NCI-H2029 (cell line): ENCODE results near the gene SORL1.
"Not testable (repeated sequence)": the region's sequence is repeated elsewhere in the genome, so short reads cannot be mapped to it uniquely, and the experiment has no call there.

Experiments used
- DNase-seq: peaks from one replicate; lab custom pipeline; 2025; lab: John Stamatoyannopoulos, UW

The SORL1 gene

GRCh38 chr11:121626980-121627379, 174.9 kb downstream of the SORL1 start:
- no peak for DNase-seq

GRCh38 chr11:121630041-121630440, 177.9 kb downstream of the SORL1 start:
- DNase-seq = no peak

GRCh38 chr11:121631456-121631855, 179.3 kb downstream of the SORL1 start:
- DNase-seq = no peak

DNA sequence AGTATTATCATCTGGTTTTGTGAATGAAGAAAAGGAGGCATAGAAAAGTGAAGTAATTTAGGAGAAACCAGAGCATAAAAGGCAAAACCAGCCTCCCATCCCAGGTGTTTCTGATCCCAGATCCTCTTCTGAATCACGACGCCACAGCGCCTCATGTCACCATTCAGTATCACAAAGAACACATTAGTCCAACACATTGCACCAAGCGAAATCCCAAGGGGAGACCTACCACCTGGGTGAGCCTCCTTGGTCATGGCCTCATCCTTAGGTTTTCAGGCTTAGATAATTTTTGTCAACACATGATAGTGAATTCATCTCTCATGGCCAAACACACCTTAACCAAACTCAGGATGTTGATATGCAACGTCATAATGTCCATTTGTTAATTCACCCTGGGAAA, 182.2 kb downstream of the SORL1 start:
- no peak for DNase-seq

- DNase-seq = no peak
Observed at GRCh38 chr11:121634889-121635288, 182.8 kb downstream of the SORL1 start.

DNA sequence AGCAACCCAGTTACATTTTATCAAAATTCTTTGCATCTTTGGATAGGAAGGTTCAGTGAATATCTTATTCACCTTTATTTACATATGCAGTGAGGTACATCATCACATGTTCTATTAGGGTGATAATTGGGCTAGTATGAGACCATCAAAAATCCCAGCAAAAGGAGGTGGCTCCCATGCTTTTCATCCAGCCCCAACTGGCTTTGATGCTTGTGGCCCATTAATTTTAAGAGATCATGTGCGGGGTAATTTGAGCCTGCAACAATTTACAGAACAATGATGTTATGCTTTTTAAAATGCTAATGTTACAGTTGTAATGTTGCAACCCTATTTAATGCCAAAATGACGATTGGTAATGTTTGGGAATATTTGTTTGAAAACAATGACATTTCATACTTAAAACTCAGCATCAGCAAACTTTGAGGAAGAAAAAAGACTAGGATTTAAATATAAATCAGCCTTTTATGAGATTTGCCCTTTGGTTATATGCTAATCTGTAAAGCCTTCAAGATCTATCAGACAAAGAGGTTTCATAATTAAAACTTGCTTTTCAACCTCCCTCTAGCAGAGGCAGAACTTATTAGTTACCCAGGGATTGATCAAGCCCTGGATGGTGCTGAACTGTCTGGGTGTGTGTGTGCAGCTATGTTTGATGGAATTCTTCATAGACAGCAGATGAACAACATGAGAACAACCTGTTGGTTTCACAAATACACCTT, 184.1 kb downstream of the SORL1 start:
- no peak for DNase-seq

- no peak for DNase-seq
Observed at GRCh38 chr11:121636800-121637176, 184.7 kb downstream of the SORL1 start.

- not testable (repeated sequence) for DNase-seq
Observed at GRCh38 chr11:121637587-121637986, 185.5 kb downstream of the SORL1 start.

GRCh38 chr11:121643479-121644186, 191.5 kb downstream of the SORL1 start:
- DNase-seq = peak; percentile 26

DNA sequence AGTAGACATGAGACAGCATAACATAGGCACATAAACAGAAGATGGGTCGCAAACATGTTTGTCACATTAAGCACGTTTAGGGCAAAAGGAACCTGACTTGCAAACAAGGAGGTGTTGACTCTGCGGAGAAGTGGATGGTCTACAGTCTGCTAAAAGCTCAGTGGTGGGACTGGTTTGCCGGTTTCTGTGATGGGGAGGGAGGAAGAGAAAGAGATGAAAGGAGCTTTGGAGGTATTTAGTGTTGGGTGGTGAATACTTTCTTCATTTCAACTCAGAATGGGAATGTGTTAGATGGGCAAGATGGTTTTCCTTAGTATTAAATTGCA, 192.0 kb downstream of the SORL1 start:
- peak; percentile 26 for DNase-seq

GRCh38 chr11:121645001-121645400, 192.9 kb downstream of the SORL1 start:
- no peak for DNase-seq

DNA sequence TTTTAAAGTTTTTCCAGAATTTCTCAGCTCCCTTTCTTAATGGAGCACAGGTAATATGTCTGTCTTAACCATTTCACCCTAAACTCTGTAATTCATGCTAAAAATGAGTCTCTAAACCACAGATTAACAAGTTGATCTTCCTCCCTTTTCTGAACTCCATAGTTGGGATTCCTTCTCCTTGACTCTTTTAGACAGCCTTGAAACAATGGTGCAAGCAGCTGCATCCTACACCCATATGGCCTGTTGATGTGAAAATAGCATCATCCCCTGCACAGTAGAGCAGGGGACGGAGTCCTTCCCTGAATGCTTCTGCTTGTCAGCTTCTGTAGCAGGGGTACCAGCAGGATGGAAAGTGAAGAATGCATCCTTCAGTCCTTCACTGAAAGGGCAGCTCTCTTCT, 193.5 kb downstream of the SORL1 start:
- DNase-seq = no peak

DNA sequence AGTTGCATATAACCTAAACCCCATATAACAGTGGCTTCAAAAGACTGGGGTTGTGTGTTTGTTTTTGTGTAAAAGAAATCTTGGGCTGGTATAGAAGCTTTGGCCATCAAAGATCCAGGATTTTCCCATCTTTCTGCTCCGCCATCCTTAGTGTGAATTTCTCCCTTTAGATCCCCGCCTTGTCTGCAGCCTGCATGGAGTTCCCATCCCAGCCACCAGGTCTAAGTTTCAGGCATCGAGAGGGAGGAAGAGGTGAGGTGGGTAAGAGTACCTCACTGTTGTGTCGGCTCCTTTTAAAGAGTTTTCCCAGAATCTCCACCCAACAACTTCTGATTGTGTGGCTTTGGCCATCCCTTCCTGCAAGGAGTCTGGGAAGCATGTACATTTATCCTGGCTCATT, 196.2 kb downstream of the SORL1 start:
- no peak for DNase-seq

DNA sequence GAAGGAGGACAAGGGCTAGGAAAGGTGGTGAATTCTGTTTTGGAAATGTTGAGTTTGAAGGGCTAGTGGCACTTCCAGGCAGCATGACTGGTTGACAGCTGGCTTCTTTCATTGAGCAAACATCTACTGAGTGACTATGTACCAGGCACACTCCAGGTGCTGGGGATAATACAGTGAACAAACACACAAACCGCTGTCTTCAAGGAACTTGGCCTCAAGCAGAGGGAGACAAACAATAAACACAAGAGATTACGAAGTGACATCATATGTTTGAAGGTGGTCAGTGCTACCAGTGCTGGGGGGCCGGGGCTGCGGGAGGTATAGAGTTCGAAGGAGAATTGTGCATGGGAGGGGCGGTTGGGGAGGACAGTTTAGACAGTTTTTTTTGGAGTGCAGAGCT, 197.7 kb downstream of the SORL1 start:
- DNase-seq = peak; percentile 89

DNA sequence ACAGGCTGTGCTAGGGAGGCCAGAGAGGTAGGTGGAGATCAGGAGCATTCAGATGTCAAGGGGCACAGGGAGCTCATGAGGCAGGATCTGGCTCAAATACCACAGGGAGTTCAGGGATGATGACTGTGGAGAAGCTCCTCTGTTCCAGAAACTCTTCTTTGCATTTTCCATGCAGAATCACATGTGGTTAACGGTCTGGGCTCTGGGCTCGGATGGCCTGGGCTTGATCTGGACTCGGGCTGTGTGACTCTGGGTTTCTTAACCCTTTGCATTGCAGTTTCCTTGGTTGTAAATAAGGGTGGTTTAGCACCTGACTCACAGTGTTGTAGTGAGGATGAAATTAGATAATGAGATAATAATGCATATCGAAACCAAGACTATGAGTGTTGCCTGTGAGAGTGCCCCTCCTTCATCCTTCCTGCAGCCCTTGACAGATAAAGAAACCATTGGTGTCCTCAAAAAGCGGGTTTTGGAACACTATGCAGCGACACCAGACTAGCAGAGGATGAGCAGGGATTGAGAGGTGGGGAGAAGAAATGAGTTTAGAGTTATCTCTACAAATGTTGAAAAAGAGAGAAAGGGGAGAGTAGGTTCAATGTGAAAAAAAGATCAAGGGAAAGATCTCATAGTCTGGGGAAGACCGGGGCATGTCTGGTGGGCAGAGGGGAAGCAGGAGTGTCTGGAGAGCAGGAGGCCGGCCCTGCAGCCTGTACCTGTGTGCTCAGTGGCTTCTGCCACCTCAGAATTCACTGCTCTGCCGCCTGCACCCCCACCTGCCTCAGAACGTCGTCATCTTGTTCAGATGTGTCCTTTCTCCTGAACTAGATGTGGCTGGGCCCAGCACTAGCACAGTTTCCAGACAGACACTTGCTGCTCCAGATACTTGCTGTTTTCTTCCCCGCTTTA, 198.5 kb downstream of the SORL1 start:
- peak; percentile 6 for DNase-seq

DNA sequence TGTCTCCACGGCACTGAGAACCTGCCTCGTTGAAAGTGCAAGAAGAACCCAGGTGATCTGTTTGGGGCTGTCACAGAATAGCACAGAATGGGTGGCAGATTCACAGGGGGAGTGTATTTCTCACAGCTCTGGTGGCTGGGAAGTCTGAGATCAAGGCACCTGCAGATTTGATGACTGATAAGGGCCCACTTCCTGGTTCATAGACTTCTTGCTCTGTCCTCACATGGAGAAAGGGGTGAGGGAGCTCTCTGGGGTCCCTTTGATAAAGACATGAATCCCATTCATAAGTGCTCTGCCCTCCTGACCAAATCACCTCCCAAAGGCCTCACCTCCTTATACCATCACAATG, 199.1 kb downstream of the SORL1 start:
- no peak for DNase-seq

GRCh38 chr11:121652971-121653370, 200.9 kb downstream of the SORL1 start:
- no peak for DNase-seq

DNA sequence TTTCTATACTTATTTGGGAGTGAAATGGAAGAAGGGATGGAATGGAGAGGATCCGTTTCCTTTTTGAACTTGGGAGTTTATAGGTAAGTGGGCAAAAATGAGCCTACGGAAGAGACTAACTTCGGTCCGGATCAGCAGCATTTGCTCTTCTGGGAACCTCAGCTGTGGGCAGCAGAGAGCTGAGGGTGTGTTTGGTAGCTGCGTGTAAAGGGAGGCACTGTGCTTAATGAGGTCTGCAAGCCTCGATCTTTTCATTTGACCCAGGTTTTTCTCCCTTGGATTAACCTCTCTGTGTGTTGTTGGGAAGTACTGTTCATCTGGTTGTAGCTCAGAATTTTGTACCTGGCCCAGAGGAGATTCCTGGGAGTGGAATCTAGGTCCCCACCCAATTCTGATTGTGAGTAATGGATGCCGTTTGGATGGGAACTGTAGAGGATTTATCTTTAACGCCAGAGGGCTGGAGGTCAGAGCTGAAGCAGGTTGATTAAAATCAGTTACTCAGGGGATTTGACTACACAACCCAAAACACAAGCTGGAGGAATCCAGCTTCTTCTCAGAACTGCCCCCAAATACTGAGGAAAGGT, 202.2 kb downstream of the SORL1 start:
- DNase-seq = no peak

DNA sequence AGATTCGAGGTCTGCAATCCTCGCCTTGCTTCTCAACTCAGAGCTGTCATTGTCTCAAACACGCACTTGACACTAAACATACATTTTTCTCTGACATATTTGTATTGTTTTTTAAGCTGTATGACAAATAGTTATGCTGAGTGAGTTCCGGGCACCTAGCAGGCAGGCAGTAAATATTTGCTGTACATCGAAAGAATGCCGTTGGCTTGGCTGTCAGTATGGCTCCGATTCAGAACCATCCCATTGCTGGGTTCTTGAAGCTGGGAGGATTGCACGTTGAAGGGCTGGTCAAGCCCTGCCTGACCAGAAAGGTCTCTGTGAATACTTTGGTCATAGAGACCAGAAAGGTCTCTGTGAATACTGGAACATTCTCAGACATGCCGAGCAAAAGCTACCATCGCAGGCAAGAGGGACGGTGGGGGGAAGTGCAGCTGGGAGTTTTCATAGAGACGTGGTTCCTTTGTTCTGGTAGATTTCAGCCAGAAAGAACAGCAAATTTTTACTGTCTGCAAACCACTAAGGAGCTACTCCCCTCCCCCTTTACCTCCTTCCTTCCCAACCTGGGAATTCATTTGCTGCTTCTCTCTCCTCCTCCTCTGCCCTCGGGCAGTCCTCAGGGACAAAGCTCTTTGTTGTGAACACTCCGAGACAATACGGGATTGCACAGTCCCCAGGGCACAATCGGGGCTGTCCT, 202.9 kb downstream of the SORL1 start:
- DNase-seq = peak; percentile 53

- peak; percentile 58 for DNase-seq
Observed at GRCh38 chr11:121655537-121656327, 203.6 kb downstream of the SORL1 start.
